Measurements from ENCODE around the gene TLCD2.

Gene TLCD2

GRCh38 chr17:1709971-1710806, at the start of gene TLCD2:
Gene TLCD2 (minus strand): TSS chr17:1710377. CDS start chr17:1710242, 135 bp downstream.
- H3K27me3 ChIP-seq (ENCODE audit: insufficient read depth, low read depth, severe bottlenecking), result no peaks in the 10 kb centered on the region
- no peak within 1 kb of the TSS for H3K27ac ChIP-seq
- peak within 1 kb of the TSS; percentile 68 for H3K4me3 ChIP-seq (ENCODE audit: low read depth, low read length)
- no peak for TF ChIP-seq CTCF (IDR thresholded peaks at IDR 0.05; ENCODE audit: low read depth, low read length)
- H3K36me3 ChIP-seq, result no peaks in the 10 kb centered on the region
- peak; percentile 66 for DNase-seq
- H3K9me3 ChIP-seq (ENCODE audit: severe bottlenecking), result no peaks in the 10 kb centered on the region

- no peak for DNase-seq
- Histone ChIP-seq H3K4me3 (ENCODE audit: low read depth, low read length) (no peak overlapping the region), H3K27me3 (ENCODE audit: insufficient read depth, low read depth, severe bottlenecking) (no peaks in the 10 kb centered on the region), H3K9me3 (ENCODE audit: severe bottlenecking) (no peaks in the 10 kb centered on the region), H3K36me3 (no peaks in the 10 kb centered on the region), H3K27ac (no peak overlapping the region)
- TF ChIP-seq CTCF (IDR thresholded peaks at IDR 0.05; ENCODE audit: low read depth, low read length), result no peak
Observed at GRCh38 chr17:1759529-1759928, 49.4 kb upstream of the TLCD2 start.

GRCh38 chr17:1758807-1759206, 48.6 kb upstream of the TLCD2 start:
- Histone ChIP-seq H3K27ac (no peak overlapping the region), H3K9me3 (ENCODE audit: severe bottlenecking) (no peaks in the 10 kb centered on the region), H3K36me3 (no peaks in the 10 kb centered on the region), H3K27me3 (ENCODE audit: insufficient read depth, low read depth, severe bottlenecking) (no peaks in the 10 kb centered on the region), H3K4me3 (ENCODE audit: low read depth, low read length) (no peak overlapping the region)
- no peak for DNase-seq
- no peak for TF ChIP-seq CTCF (IDR thresholded peaks at IDR 0.05; ENCODE audit: low read depth, low read length)

GRCh38 chr17:1755827-1756262, 45.7 kb upstream of the TLCD2 start:
- Histone ChIP-seq H3K27ac (no peak overlapping the region), H3K27me3 (ENCODE audit: insufficient read depth, low read depth, severe bottlenecking) (no peaks in the 10 kb centered on the region), H3K9me3 (ENCODE audit: severe bottlenecking) (no peaks in the 10 kb centered on the region), H3K36me3 (no peaks in the 10 kb centered on the region), H3K4me3 (ENCODE audit: low read depth, low read length) (no peak overlapping the region)
- TF ChIP-seq CTCF (IDR thresholded peaks at IDR 0.05; ENCODE audit: low read depth, low read length), result no peak
- peak; percentile 25 for DNase-seq

GRCh38 chr17:1755252-1755826, 45.2 kb upstream of the TLCD2 start:
- DNase-seq, result no peak
- Histone ChIP-seq H3K9me3 (ENCODE audit: severe bottlenecking) (no peaks in the 10 kb centered on the region), H3K4me3 (ENCODE audit: low read depth, low read length) (no peak overlapping the region), H3K27me3 (ENCODE audit: insufficient read depth, low read depth, severe bottlenecking) (no peaks in the 10 kb centered on the region), H3K36me3 (no peaks in the 10 kb centered on the region), H3K27ac (no peak overlapping the region)
- TF ChIP-seq CTCF (IDR thresholded peaks at IDR 0.05; ENCODE audit: low read depth, low read length), result no peak

All from WERI-Rb-1 (cell line).